ENCODE results near the gene FUZ. TPM values are rescaled to one million over a fixed set of nuclear protein-coding genes. Genes with fewer than 3 reads are reported as not detected.

The FUZ gene
- total RNA-seq, 1 experiment from 2014 or later = 1.1 TPM

DNA sequence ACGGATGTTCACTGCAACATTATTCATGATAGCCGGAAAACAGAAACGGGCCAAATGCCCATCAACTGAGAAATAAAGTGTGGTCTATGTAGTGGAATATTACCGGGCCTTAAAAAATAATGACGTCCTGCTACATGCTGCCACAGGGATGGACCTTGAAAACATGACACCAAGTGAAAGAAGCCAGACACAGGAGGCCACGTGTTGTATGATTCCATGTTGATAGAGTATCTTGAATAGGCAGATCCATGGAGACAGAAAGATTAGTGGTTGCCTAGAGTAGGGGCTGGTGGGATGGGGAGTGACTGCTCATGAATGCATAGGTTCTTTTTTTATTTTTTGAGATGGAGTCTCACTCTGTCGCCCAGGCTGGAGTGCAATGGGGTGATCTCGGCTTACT lies 42.6 kb downstream of the FUZ start:
- no peaks in the 10 kb centered on the region for H3K9me2 ChIP-seq (ENCODE audit: insufficient read depth)
- no peaks in the 10 kb centered on the region for H3K27me3 ChIP-seq (ENCODE audit: insufficient read depth, low read length)
- no peaks in the 10 kb centered on the region; a peak in 1 of 4 replicates for H3K36me3 ChIP-seq (ENCODE audit: control insufficient read depth in 1 of 2, insufficient read depth in 2 of 2, low read length in 2 of 2)
- peaks cover 12 to 20% of the 10 kb centered on the region in 2 experiments for H3K4me1 ChIP-seq (ENCODE audit: control insufficient read depth in 1 of 2, insufficient read depth in 2 of 2, low read length in 2 of 2)
- no peak for TF ChIP-seq SP1 (IDR thresholded peaks at IDR 0.05; ENCODE audit: low read depth)
- no peak for TF ChIP-seq CEBPB (IDR thresholded peaks at IDR 0.05; ENCODE audit: low read depth)
- TF ChIP-seq ELF1 (IDR thresholded peaks at IDR 0.05; ENCODE audit: borderline replicate concordance, low read depth) = no peak
- TF ChIP-seq SRF (IDR thresholded peaks at IDR 0.05; ENCODE audit: low read depth) = no peak
- TF ChIP-seq, protein P1, sequence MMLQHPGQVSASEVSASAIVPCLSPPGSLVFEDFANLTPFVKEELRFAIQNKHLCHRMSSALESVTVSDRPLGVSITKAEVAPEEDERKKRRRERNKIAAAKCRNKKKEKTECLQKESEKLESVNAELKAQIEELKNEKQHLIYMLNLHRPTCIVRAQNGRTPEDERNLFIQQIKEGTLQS (IDR thresholded peaks at IDR 0.05) = no peak
- no peak for TF ChIP-seq YY1 (IDR thresholded peaks at IDR 0.05; ENCODE audit: extremely low read depth, insufficient replicate concordance, low read depth, low read length)
- intact Hi-C loops (cut with micrococcal nuclease) = no loop called here
- no peaks in the 10 kb centered on the region for H4K20me1 ChIP-seq (ENCODE audit: insufficient read depth)
- H2AFZ ChIP-seq (ENCODE audit: low read depth, low read length, poor library complexity, severe bottlenecking) = no peak overlapping the region
- H3K4me3 ChIP-seq (replicated peaks in 1 of 2; ENCODE audit: low read depth in 1 of 2, low read length in 2 of 2) = no peak overlapping the region
- POLR2A ChIA-PET = no interaction called here
- H3K4me2 ChIP-seq (ENCODE audit: low read length) = no peak overlapping the region
- no peak for DNase-seq (ENCODE audit: low read depth, low spot score)
- CTCF ChIA-PET = no interaction called here
- RAD21 ChIA-PET (ENCODE audit: low non-redundant PET in 1 of 2, low total read pairs in 2 of 2, uncharacterized antibody in 2 of 2, unreplicated experiment in 2 of 2) = no interaction called here
- no peaks in the 10 kb centered on the region for H3K9me3 ChIP-seq (ENCODE audit: control insufficient read depth in 1 of 2, insufficient read depth in 1 of 2, low read depth in 1 of 2, low read length in 2 of 2)
- no peak overlapping the region for H3K27ac ChIP-seq (ENCODE audit: low read depth, low read length)
- BruUV-seq (replicated peaks) = no TSS peak
- peaks cover 35% of the 10 kb centered on the region for H3K79me2 ChIP-seq (ENCODE audit: insufficient read depth, low read length)
- no peak for ATAC-seq
- no peak overlapping the region for H3K9ac ChIP-seq (ENCODE audit: low read length)

DNA sequence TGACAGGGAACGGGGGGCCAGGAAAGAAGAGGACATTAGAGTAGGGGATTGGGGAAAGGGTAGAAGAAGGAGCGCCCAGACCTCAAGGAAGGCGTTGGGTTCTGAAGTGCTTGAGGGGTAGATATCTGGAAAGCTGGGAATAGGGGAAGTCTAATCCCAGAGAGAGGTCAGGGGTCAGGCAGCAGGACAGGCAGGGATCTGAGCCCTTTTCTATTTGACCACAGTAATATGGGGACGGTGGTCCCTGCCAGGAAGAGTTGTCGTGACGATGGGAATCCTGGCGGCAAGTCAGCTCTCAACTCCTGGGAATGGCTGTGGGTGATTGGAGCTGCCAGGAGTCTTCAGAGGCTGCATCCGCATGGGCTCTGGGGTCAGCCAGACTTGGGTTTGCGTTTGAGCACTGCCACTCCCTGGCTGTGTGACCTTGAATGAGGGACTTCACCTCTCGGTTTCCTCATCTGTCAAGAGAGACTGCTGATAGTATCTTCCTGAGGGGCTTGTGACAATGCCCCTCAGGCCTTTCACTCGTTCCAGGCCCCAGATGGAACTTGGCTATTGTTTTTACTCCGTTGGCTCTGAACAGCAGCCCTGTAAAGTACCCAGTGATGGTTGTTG lies 45.0 kb downstream of the FUZ start:
- Histone ChIP-seq H4K20me1 (ENCODE audit: insufficient read depth) (no peaks in the 10 kb centered on the region), H3K4me3 (replicated peaks in 1 of 2; ENCODE audit: low read depth in 1 of 2, low read length in 2 of 2) (peak overlapping the region; percentile 91 to 97), H3K9me3 (ENCODE audit: control insufficient read depth in 1 of 2, insufficient read depth in 1 of 2, low read depth in 1 of 2, low read length in 2 of 2) (no peaks in the 10 kb centered on the region), H3K9me2 (ENCODE audit: insufficient read depth) (no peaks in the 10 kb centered on the region), H3K79me2 (ENCODE audit: insufficient read depth, low read length) (peaks cover 34% of the 10 kb centered on the region), H3K9ac (ENCODE audit: low read length) (peak overlapping the region; percentile 91), H2AFZ (ENCODE audit: low read depth, low read length, poor library complexity, severe bottlenecking) (no peak overlapping the region), H3K4me2 (ENCODE audit: low read length) (peak overlapping the region; percentile 89), H3K27ac (ENCODE audit: low read depth, low read length) (no peak overlapping the region), H3K4me1 (ENCODE audit: control insufficient read depth in 1 of 2, insufficient read depth in 2 of 2, low read length in 2 of 2) (peaks cover 21 to 33% of the 10 kb centered on the region in 2 experiments), H3K36me3 (ENCODE audit: control insufficient read depth in 1 of 2, insufficient read depth in 2 of 2, low read length in 2 of 2) (no peaks in the 10 kb centered on the region; a peak in 1 of 4 replicates), H3K27me3 (ENCODE audit: insufficient read depth, low read length) (no peaks in the 10 kb centered on the region)
- TF ChIP-seq SRF (IDR thresholded peaks at IDR 0.05; ENCODE audit: low read depth) (no peak), JUND (IDR thresholded peaks at IDR 0.05) (no peak), SP1 (IDR thresholded peaks at IDR 0.05; ENCODE audit: low read depth) (no peak), POLR2AphosphoS5 (IDR thresholded peaks at IDR 0.05; ENCODE audit: low read depth, low read length) (no peak), CEBPB (IDR thresholded peaks at IDR 0.05; ENCODE audit: low read depth) (no peak), RAD21 (IDR thresholded peaks at IDR 0.05; ENCODE audit: low read depth) (no peak), CBX3 (IDR thresholded peaks at IDR 0.05; ENCODE audit: low read depth) (no peak), YY1 (IDR thresholded peaks at IDR 0.05; ENCODE audit: extremely low read depth, insufficient replicate concordance, low read depth, low read length) (no peak)
- TF ChIP-seq, protein P2, sequence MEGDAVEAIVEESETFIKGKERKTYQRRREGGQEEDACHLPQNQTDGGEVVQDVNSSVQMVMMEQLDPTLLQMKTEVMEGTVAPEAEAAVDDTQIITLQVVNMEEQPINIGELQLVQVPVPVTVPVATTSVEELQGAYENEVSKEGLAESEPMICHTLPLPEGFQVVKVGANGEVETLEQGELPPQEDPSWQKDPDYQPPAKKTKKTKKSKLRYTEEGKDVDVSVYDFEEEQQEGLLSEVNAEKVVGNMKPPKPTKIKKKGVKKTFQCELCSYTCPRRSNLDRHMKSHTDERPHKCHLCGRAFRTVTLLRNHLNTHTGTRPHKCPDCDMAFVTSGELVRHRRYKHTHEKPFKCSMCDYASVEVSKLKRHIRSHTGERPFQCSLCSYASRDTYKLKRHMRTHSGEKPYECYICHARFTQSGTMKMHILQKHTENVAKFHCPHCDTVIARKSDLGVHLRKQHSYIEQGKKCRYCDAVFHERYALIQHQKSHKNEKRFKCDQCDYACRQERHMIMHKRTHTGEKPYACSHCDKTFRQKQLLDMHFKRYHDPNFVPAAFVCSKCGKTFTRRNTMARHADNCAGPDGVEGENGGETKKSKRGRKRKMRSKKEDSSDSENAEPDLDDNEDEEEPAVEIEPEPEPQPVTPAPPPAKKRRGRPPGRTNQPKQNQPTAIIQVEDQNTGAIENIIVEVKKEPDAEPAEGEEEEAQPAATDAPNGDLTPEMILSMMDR (IDR thresholded peaks at IDR 0.05 in 2 of 3, conservative IDR thresholded peaks at IDR 0.05 in 1 of 3; ENCODE audit: borderline replicate concordance in 1 of 3, insufficient read depth in 1 of 3, low read depth in 2 of 3, low read length in 2 of 3) = no peak
- TF ChIP-seq, protein P1 (IDR thresholded peaks at IDR 0.05) = no peak
- DNase-seq (ENCODE audit: low read depth, low spot score) = no peak
- no TSS peak for BruUV-seq (replicated peaks)
- intact Hi-C loops (cut with micrococcal nuclease) = loop anchor here (5.0 kb wide), 2 partner anchors 39 to 99 kb away; partner anchors contain the start of gene PNKP
- ATAC-seq = no peak
- ChIA-PET RAD21 (ENCODE audit: low non-redundant PET in 1 of 2, low total read pairs in 2 of 2, uncharacterized antibody in 2 of 2, unreplicated experiment in 2 of 2) (no interaction called here), POLR2A (no interaction called here), CTCF (no interaction called here)

Data from HCT116 (cell line).